Right atrium auricular region (tissue), 2 donors: ENCODE measurements around the gene CAD. TPM values are rescaled to one million over a fixed set of nuclear protein-coding genes. Genes with fewer than 3 reads are reported as not detected.

ENCODE experiments used
- DNase-seq: peaks from one replicate; pipeline ENCODE4 v3.0.0-alpha.2; 2019; ENCODE audit warnings: low spot score
- H3K27ac ChIP-seq, 2 donors: fragments of 200-600 bp; sonication (generic); 1 replicate in 1 of 2; 2 replicates in 1 of 2; pipeline ENCODE4 v1.5.1; 2016 to 2019
- H3K27me3 ChIP-seq, 2 donors: fragments of 200-600 bp; sonication (generic); one replicate each; pipeline versions ENCODE4 v1.5.1 to v1.6.0; 2017 to 2019
- H3K36me3 ChIP-seq: fragments of 200-600 bp; sonication (generic); one replicate; pipeline ENCODE4 v1.5.1; 2016
- H3K4me1 ChIP-seq, 2 donors: fragments of 200-600 bp; sonication (generic); one replicate each; pipeline versions ENCODE4 v1.5.1 to v1.6.0; 2017 to 2019
- H3K4me3 ChIP-seq, 2 donors: fragments of 200-600 bp; sonication (generic); 1 replicate in 1 of 2; 2 replicates in 1 of 2; pipeline ENCODE4 v1.5.1; 2017 to 2019; ENCODE audit warnings: mild to moderate bottlenecking in 1 of 2, moderate library complexity in 1 of 2
- H3K9me3 ChIP-seq, 2 donors: fragments of 200-600 bp; sonication (generic); one replicate each; pipeline ENCODE4 v1.5.1; 2019
- total RNA-seq, 2 donors: library from RNA; depleted of rRNA; stranded (reverse); fragments of >200 nt; gene quantifications; one replicate each; pipeline ENCODE4 v1.1.0, GENCODE V29; 2016
- TF ChIP-seq, protein P1 (sequence below), 2 donors: fragments of 200-600 bp; sonication (generic); IDR thresholded peaks; one replicate each; pipeline ENCODE4 v1.5.1; 2019; ENCODE audit warnings: antibody characterized with exemption in 2 of 2

The CAD gene
- total RNA-seq, 2 donors from 2014 or later: 4.8 to 13.2 TPM

DNA sequence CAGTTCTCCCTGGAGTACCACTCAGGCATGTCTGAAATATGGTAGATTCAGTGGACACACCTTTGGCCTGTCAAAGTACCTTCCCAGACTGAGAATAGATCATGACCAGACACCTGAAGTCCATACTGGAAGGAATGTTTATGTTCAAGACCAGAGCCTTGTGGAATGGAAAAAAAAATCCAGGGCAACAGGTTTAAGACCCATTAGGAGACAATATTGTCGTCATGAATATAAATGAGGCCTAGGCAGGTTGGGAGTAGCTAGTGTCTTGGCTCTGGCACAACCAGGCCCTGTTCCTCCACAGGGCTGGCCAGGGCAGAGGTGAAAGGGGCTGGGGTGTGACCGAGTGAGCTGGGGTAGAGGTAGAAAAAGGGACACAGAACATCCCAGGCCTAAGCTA, 18.5 kb upstream of the CAD start:
- Histone ChIP-seq H3K4me3 (no peak overlapping the region), H3K27ac (no peak overlapping the region), H3K27me3 (no peaks in the 10 kb centered on the region), H3K4me1 (no peaks in the 10 kb centered on the region), H3K36me3 (peaks cover 21% of the 10 kb centered on the region), H3K9me3 (no peaks in the 10 kb centered on the region)
- no peak for DNase-seq
- TF ChIP-seq, protein P1, sequence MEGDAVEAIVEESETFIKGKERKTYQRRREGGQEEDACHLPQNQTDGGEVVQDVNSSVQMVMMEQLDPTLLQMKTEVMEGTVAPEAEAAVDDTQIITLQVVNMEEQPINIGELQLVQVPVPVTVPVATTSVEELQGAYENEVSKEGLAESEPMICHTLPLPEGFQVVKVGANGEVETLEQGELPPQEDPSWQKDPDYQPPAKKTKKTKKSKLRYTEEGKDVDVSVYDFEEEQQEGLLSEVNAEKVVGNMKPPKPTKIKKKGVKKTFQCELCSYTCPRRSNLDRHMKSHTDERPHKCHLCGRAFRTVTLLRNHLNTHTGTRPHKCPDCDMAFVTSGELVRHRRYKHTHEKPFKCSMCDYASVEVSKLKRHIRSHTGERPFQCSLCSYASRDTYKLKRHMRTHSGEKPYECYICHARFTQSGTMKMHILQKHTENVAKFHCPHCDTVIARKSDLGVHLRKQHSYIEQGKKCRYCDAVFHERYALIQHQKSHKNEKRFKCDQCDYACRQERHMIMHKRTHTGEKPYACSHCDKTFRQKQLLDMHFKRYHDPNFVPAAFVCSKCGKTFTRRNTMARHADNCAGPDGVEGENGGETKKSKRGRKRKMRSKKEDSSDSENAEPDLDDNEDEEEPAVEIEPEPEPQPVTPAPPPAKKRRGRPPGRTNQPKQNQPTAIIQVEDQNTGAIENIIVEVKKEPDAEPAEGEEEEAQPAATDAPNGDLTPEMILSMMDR (IDR thresholded peaks at IDR 0.05): no peak

DNA sequence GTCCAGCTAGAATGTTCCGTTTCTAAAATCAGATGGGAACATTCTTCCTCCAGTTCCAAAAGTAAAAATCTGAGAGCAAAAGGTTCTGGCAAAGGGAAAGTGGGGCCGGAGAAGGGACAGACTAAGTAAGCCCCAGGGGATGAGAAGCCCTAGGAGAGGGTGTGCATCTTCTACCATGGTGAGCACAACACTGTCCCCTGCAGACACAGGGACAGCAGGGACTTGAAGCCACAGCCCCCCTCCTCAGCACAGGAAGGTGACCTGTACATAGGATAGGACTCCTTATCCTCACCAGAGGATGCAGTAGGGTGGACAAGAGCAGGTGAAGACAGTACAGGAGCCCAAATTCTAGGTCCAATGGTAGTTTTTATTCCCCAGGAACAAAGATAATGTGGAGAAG, 17.9 kb upstream of the CAD start:
- TF ChIP-seq, protein P1 (IDR thresholded peaks at IDR 0.05): no peak
- no peak for DNase-seq
- H3K4me3 ChIP-seq: no peak overlapping the region
- no peaks in the 10 kb centered on the region for H3K27me3 ChIP-seq
- H3K9me3 ChIP-seq: no peaks in the 10 kb centered on the region
- H3K27ac ChIP-seq: no peak overlapping the region
- peaks cover 27% of the 10 kb centered on the region for H3K36me3 ChIP-seq
- H3K4me1 ChIP-seq: no peaks in the 10 kb centered on the region

DNA sequence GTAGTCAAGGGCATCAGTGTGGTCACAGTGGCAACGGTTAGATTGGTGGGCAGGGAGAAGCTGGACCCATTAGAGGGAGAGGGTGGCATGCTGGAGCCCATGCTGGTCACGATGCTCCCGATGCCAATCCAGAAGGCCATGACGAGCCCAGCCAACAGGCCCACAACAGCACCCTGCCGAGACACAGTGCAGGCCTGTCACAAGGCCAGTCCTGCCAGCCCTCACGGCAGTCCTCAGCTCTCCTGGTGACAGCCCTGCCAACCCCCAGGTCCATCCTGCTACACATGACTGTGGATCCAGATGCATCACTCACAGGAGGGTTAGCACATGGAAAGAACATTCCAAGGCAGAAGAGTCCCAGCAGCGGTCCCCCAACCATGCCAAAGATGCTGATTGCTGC, 15.5 kb upstream of the CAD start:
- DNase-seq: no peak
- TF ChIP-seq, protein P1 (IDR thresholded peaks at IDR 0.05): no peak
- Histone ChIP-seq H3K27ac (no peak overlapping the region), H3K9me3 (no peaks in the 10 kb centered on the region), H3K36me3 (peaks cover 47% of the 10 kb centered on the region), H3K4me1 (no peaks in the 10 kb centered on the region), H3K4me3 (no peak overlapping the region), H3K27me3 (no peaks in the 10 kb centered on the region)

DNA sequence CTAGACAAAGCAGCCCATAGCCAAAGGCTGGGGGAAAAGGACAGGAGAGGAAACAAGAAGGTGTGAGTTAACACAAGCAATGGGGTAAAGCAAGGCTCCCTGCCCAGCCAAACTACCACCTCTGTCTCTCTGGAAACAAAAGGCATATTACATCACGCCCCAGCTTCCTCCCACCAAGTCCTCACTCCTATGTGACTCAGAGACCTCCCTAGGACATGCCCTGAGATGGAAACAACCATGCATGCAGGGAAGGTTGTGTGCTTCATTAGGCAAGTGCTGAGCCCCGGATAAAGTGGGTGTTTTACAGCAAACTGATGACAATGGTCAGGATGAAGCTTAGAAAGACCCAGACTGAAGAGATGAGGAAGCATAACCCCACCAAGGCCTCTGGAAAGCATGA, 14.3 kb upstream of the CAD start:
- Histone ChIP-seq H3K4me1 (no peaks in the 10 kb centered on the region), H3K36me3 (peaks cover 56% of the 10 kb centered on the region), H3K27me3 (no peaks in the 10 kb centered on the region), H3K4me3 (no peak overlapping the region), H3K9me3 (no peaks in the 10 kb centered on the region), H3K27ac (no peak overlapping the region)
- TF ChIP-seq, protein P1 (IDR thresholded peaks at IDR 0.05): no peak
- no peak for DNase-seq

DNA sequence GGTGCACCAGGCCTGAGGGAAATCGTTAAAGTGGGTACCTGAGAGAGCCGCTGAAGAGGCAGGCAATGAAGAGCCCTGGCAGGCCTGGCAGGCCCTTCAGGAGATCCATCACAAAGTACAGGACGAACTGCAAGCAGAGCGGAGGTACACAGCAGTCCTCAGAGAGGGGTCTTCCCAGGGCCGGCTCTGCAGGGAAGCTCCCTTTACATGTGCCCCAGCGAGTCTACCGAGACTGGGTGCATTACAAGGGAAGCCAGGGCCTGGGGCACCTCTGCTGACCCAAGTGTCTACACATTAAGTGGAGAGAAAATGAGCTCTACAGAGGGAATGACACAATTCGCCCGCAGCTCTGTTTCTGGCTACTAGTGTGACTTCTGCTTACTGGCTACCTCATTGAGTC, 13.4 kb upstream of the CAD start:
- Histone ChIP-seq H3K36me3 (peaks cover 56% of the 10 kb centered on the region), H3K9me3 (no peaks in the 10 kb centered on the region), H3K27me3 (no peaks in the 10 kb centered on the region), H3K4me1 (no peaks in the 10 kb centered on the region), H3K27ac (no peak overlapping the region), H3K4me3 (no peak overlapping the region)
- TF ChIP-seq, protein P1 (IDR thresholded peaks at IDR 0.05): no peak
- no peak for DNase-seq

DNA sequence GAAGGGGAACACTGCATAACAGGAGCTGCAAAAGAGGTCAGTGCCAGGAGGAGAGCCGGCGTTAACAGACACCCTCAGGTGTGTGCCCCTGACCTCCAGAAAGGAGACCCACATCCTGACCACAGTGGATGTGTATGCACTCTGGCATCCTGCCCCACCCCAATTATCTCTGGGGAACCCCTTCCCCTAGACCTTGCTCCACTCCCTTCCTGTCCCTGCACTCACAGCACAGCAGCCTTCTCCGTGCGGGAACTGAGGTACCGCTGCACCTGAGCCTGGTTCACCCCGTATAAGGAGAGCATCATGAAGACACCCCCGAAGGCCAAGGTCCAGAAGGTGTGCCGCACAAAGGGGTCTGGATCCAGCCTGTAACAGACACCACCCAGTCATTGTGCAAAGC, 12.6 kb upstream of the CAD start:
- Histone ChIP-seq H3K36me3 (peaks cover 56% of the 10 kb centered on the region), H3K4me1 (no peaks in the 10 kb centered on the region), H3K27me3 (no peaks in the 10 kb centered on the region), H3K27ac (no peak overlapping the region), H3K4me3 (no peak overlapping the region), H3K9me3 (no peaks in the 10 kb centered on the region)
- TF ChIP-seq, protein P1 (IDR thresholded peaks at IDR 0.05): no peak
- DNase-seq: no peak
